NCI-H526 (cell line): Measurements from ENCODE around the gene OGG1.
"Not testable (repeated sequence)": the region's sequence is repeated elsewhere in the genome, so short reads cannot be mapped to it uniquely, and the experiment has no call there.

Experiments used
- DNase-seq, 2 experiments: peaks; one replicate each; lab custom pipeline; 2025; lab: John Stamatoyannopoulos, UW

Gene OGG1

DNA sequence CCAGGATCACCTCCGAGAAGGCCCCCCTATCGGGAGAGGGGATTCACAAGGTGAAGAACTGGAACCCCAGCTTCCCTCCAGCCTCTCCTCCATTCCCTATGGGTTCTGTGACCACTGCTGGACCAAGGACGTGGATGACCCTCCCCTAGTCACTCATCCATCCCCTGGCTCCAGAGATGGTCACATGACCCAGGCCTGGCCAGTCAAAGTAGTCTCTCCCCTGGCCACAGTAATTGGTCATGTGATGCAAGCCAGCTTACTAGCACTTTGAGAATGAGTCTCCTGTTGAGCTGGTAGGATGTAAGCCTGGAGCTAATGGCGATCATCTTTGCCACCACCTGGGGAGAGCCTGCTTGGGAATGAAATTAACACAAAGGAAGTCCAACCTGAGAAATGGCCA is 16.1 kb downstream of the OGG1 start:
- DNase-seq: no peak

DNA sequence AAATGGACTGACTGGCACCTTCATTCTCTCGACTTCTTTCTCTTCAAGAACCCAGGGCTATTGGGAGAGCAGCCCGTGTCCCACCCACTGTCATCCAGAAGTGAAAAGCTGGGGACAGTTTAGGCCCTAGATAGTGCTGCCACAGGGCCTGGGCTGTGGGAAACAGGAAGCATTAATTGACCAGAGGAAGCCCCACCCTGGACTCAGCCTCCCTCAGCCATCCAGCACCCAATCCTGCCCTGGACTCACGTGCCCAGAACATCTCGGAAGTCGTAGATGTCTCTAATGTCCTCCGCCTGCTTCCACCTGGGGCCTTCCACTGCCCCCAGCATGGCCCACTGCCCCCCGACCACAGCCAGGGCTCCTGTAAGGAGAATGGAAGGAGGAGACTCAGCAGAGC is 17.7 kb downstream of the OGG1 start:
- DNase-seq: no peak

DNA sequence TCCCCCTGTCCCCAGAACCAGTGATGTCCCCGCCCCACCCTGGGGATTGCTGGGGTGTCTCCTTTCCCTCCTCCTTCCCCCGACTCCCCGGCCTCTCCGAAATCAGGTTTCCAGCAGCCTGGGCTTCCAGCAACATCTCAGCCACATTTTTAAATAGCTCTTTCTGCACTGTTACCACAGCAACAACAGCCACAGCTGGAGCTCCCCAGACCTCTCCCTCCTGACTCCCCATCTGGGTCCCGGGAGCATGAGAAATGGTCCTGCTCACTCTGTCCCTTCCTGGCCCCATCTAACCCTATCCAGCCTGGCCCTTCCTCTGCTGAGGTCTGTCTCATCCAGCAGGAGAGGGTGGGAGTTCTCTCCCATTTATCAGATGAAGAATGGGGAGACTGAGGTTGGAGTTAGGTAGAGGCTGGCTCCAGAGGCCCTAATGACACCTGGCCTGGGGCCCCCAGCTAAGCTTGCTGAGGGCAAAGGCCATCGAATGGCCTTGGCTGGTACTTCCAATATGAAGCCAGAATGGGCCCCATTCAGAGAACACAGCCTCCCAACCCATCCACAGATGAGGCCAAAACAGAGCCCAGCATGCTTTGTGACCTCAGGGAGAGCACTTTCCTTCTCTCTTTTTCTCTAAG is 18.5 kb downstream of the OGG1 start:
- DNase-seq: no peak

DNA sequence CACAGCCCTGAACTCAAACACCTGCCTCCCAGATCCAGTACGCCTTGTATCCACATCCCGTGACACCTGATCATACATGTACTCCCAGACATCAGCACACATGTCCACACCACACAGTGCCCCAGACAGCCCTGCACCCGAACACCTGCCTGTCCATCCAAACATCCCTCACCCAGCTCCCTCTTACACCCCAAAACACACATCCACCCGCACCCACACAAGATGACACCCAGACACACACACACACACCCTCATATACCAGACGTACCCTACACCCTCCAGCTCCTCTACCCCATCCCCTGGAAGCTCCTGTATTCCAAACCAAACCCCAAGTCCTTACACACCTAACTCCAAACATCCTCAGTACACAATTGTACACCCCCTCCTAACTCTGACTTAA is 19.3 kb downstream of the OGG1 start:
- DNase-seq: peak in 1 of 2 experiments; percentile 19

GRCh38 chr3:9769426-9770275 is 19.9 kb downstream of the OGG1 start, which contains the start of gene CAMK1:
Gene CAMK1, minus strand, starts transcription at chr3:9769947. Its CDS starts 2,198 bp downstream, at chr3:9767749.
- DNase-seq: peak in 1 of 2 experiments; percentile 82

DNA sequence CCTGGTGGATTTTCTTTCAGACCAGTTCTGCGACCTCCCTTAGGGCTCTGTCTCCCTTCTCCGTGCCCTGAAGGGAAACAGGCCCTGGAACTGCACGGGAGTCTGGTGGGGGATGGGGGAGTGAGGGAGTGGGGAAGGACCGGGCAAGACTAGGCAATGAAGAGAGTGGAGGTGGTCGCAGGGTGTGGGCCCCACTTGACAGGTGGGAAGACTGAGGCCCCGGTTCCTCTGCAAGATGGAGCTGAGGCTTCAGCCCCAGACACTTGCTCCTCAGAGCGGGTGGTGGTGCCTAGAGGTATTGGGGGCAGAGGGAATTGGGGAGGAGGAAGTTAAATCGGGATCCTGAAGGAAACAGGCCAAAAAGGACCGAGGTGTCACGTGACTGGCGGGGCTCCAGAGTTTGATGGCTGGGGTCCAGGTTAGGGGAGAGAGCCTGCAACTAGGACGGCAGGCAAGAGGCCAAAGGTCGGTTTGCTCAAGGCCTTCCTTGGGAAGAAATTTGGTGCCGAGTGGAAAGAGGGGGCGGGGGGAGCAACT is 20.6 kb downstream of the OGG1 start:
- DNase-seq: peak in 1 of 2 experiments; percentile 7

GRCh38 chr3:9771007-9771406 is 21.3 kb downstream of the OGG1 start:
- DNase-seq: not testable (repeated sequence)

GRCh38 chr3:9776896-9777693 is 27.3 kb downstream of the OGG1 start:
- no peak for DNase-seq

DNA sequence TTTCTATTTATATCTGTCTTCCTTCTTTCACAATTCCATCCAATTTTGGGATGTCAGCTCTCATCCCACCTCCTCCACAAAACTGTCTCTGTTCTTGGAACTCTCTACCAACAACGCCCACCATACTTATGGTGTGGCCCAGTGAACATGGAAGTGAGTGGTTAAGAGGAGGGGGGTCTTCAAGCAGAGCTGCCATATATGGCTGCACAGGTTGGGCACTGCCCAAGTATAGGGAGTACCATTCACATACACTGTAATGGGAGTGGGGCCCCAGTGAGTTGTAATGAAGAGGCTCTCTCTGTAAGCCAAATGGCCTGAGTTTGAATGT is 27.9 kb downstream of the OGG1 start:
- DNase-seq: no peak

GRCh38 chr3:9778143-9779074 is 28.7 kb downstream of the OGG1 start:
- DNase-seq: no peak

DNA sequence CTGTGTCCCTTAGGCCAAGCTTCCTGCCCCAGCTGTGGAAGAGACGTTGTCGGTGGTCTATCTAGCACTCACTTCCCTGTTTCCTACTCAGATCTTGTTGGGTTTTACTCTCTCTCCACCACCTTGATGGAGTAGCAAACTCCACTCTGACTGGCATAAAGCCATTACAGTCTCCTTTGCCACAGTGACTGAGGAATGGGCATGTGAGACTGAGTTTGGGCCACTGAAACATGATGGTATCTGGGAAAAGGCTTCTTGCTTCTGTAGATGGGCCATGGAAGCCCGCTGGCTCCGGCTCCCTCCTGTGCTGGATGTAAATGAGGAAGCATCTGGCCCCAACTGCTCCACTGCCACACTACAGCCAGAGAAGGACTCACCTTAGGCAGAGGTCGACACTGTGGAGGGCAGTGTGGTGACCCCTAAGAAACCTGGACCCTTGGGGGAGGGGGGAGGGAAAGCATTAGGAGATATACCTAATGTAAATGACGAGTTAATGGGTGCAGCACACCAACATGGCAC is 29.4 kb downstream of the OGG1 start:
- DNase-seq: no peak

GRCh38 chr3:9779721-9780457 is 30.1 kb downstream of the OGG1 start:
- no peak for DNase-seq

- DNase-seq: no peak
Measured at GRCh38 chr3:9780458-9780812, 30.7 kb downstream of the OGG1 start.

GRCh38 chr3:9780910-9781309 is 31.2 kb downstream of the OGG1 start:
- no peak for DNase-seq

GRCh38 chr3:9781551-9781950 is 31.8 kb downstream of the OGG1 start:
- DNase-seq: no peak

DNA sequence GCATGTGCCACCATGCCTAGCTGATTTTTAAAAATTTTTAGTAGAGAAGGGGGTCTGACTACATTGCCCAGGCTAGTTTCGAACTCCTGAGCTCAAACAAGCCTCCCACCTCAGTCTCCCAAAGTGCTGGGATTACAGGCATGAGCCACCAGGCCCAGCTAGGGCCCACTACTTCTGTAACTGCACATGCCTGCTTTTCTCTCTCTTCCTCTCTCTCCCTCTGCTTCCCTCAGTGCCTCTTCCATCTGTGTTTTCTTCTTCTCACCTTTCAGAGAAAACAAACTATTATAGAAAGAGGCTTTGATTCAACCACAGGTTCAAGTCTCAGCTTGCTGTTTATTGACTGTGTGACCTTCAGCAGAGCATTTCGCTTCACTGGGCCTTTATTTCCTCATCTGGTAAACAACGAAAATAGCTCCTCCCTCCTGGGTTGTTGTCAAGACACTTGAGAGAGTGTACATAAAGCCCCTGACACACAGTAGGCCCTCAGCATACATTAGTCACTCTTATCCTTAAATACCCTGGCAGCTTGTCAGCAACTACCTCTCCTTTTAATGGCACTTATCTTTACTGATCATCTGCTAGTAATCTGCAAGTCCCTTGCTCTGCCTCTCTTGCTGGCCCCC is 32.3 kb downstream of the OGG1 start:
- no peak for DNase-seq

- no peak for DNase-seq
Measured at GRCh38 chr3:9782770-9783169, 33.0 kb downstream of the OGG1 start.

GRCh38 chr3:9783954-9784353 is 34.2 kb downstream of the OGG1 start:
- DNase-seq: no peak

GRCh38 chr3:9784965-9785364 is 35.2 kb downstream of the OGG1 start:
- no peak for DNase-seq

DNA sequence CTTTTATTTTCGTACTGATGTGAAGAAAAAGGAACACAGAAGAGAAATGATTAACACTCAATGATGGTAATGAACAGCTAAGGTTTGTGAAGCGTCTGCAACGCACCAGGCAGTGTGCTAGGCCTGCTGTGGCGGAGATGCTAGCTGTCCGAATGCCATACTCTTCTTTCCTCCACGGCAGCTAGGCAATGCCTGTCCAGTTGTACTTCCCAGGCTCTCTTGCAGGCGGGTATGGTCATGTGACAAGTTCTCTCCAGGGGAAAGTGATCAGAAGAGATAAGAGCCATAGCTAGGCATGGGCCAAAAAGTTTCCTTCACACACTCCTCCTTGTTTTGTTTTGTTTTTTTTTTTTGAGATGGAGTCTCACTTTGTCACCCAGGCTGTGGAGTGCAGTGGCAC is 35.9 kb downstream of the OGG1 start:
- no peak for DNase-seq
